Measurements from ENCODE around the gene SYT4. TPM values are rescaled to one million over a fixed set of nuclear protein-coding genes. Genes with fewer than 3 reads are reported as not detected.

The SYT4 gene
- total RNA-seq, 2 donors from 2014 or later: 0.33 to 3.6 TPM

DNA sequence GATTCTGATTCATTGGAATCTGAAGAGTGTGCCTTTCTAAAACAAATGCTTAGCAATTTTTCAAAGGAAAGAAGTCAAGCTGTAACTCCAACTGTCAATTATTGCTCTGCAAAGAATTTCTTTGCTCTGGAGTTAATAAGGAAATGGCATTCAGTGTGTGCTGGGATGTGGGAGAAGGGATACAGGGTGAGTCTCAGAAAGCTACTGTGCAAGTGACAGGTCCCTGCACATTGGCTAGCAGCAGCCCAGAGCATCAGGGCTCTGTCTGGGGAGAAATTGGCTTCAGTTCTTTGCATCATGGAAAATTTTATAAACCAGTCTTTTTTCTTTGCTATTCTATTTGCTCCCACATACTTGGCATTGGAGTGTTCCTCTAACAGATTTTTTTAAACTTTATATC, 1.1 kb upstream of the SYT4 start:
- no peaks in the 10 kb centered on the region for H3K27me3 ChIP-seq
- no peaks in the 10 kb centered on the region for H3K4me1 ChIP-seq
- H3K4me3 ChIP-seq: no peak overlapping the region
- no peak for TF ChIP-seq POLR2A (IDR thresholded peaks at IDR 0.05)
- TF ChIP-seq, protein P1, sequence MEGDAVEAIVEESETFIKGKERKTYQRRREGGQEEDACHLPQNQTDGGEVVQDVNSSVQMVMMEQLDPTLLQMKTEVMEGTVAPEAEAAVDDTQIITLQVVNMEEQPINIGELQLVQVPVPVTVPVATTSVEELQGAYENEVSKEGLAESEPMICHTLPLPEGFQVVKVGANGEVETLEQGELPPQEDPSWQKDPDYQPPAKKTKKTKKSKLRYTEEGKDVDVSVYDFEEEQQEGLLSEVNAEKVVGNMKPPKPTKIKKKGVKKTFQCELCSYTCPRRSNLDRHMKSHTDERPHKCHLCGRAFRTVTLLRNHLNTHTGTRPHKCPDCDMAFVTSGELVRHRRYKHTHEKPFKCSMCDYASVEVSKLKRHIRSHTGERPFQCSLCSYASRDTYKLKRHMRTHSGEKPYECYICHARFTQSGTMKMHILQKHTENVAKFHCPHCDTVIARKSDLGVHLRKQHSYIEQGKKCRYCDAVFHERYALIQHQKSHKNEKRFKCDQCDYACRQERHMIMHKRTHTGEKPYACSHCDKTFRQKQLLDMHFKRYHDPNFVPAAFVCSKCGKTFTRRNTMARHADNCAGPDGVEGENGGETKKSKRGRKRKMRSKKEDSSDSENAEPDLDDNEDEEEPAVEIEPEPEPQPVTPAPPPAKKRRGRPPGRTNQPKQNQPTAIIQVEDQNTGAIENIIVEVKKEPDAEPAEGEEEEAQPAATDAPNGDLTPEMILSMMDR (IDR thresholded peaks at IDR 0.05): no peak
- ATAC-seq (no peak), DNase-seq (no peak)
- H3K9me3 ChIP-seq: no peaks in the 10 kb centered on the region
- H3K36me3 ChIP-seq (replicated peaks in 1 of 2; ENCODE audit: insufficient read depth in 1 of 2, low read depth in 2 of 2): no peaks in the 10 kb centered on the region
- intact Hi-C loops (cut with DNase I): no loop called here
- H3K27ac ChIP-seq: no peak overlapping the region

DNA sequence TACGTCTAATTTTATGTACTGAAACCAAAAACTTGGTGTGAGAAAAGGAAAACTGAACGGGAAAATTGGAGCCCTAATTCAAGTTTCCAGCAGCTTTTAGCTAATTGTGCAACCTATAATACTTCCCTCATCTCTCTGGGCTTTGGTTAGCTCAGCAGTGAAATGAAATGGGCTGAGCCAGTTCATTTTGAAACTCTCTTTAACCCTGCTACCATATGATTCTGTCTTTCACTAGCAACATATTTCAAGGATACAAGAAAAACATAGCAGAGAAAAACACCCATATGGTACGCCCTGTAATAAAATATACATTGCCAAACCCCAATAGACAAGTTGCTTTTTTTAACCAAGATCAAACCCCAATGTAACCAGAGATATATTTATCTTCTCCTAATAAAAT, 799 bp downstream of the SYT4 start:
- Histone ChIP-seq H3K27me3 (no peaks in the 10 kb centered on the region), H3K4me3 (no peak overlapping the region), H3K9me3 (no peaks in the 10 kb centered on the region), H3K4me1 (no peaks in the 10 kb centered on the region), H3K36me3 (replicated peaks in 1 of 2; ENCODE audit: insufficient read depth in 1 of 2, low read depth in 2 of 2) (no peaks in the 10 kb centered on the region), H3K27ac (no peak overlapping the region)
- DNase-seq (no peak), ATAC-seq (no peak)
- WGBS, 2 donors: 46 to 54% methylated on average over 3 of the region's 3 CpGs
- no peak for TF ChIP-seq POLR2A (IDR thresholded peaks at IDR 0.05)
- TF ChIP-seq, protein P1 (IDR thresholded peaks at IDR 0.05): no peak
- intact Hi-C loops (cut with DNase I): no loop called here

DNA sequence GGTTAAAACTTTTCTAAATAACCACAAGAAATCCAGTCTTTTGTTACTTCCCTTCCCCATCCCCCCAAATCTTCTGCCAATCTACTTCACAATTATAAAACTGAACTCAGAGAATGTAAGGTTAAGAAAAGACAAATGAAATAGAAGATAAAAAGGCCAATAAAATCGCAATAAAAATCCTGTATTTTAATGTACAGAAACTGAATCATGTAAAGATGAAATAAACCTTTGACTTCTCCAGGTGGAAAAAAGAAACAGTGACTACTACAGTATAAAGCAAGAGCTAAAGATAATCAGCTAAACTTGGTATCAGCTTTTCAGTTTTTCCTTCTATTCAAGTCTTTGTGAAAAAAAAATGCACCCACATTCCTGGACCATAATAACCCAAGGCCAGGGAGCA, 1.7 kb downstream of the SYT4 start:
- WGBS, 2 donors: 48 to 68% methylated on average over 1 of the region's 1 CpG
- no peak for DNase-seq
- Histone ChIP-seq H3K4me3 (no peak overlapping the region), H3K36me3 (replicated peaks in 1 of 2; ENCODE audit: insufficient read depth in 1 of 2, low read depth in 2 of 2) (no peaks in the 10 kb centered on the region), H3K27me3 (no peaks in the 10 kb centered on the region), H3K9me3 (no peaks in the 10 kb centered on the region), H3K27ac (no peak overlapping the region), H3K4me1 (no peaks in the 10 kb centered on the region)
- intact Hi-C loops (cut with DNase I): no loop called here
- ATAC-seq: no peak
- TF ChIP-seq, protein P1 (IDR thresholded peaks at IDR 0.05): no peak
- no peak for TF ChIP-seq POLR2A (IDR thresholded peaks at IDR 0.05)

DNA sequence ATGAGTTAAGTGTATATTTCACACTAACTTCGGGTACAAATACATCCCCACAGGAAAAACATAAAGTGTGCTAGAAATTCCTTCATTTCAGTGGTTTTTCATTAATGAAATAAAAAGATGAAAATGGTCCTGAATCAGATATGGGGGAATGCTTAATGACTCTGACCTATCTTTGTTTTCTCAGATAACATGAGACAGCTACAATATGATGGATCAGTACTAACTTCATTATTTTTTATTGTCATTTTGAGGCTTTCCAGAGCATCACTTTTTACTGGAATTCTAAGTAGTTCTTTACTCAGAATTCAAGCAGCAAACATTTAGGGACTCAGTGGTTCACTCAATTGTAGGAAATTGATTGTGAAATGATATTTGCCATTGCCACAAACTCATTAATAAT, 2.8 kb downstream of the SYT4 start:
- Histone ChIP-seq H3K36me3 (replicated peaks in 1 of 2; ENCODE audit: insufficient read depth in 1 of 2, low read depth in 2 of 2) (no peaks in the 10 kb centered on the region), H3K27me3 (no peaks in the 10 kb centered on the region), H3K9me3 (no peaks in the 10 kb centered on the region), H3K27ac (no peak overlapping the region), H3K4me3 (no peak overlapping the region), H3K4me1 (no peaks in the 10 kb centered on the region)
- intact Hi-C loops (cut with DNase I): no loop called here
- TF ChIP-seq, protein P1 (IDR thresholded peaks at IDR 0.05): no peak
- TF ChIP-seq POLR2A (IDR thresholded peaks at IDR 0.05): no peak
- no peak for ATAC-seq
- DNase-seq: no peak
- 26 to 40% methylated on average over 1 of the region's 1 CpG for WGBS, 2 donors

DNA sequence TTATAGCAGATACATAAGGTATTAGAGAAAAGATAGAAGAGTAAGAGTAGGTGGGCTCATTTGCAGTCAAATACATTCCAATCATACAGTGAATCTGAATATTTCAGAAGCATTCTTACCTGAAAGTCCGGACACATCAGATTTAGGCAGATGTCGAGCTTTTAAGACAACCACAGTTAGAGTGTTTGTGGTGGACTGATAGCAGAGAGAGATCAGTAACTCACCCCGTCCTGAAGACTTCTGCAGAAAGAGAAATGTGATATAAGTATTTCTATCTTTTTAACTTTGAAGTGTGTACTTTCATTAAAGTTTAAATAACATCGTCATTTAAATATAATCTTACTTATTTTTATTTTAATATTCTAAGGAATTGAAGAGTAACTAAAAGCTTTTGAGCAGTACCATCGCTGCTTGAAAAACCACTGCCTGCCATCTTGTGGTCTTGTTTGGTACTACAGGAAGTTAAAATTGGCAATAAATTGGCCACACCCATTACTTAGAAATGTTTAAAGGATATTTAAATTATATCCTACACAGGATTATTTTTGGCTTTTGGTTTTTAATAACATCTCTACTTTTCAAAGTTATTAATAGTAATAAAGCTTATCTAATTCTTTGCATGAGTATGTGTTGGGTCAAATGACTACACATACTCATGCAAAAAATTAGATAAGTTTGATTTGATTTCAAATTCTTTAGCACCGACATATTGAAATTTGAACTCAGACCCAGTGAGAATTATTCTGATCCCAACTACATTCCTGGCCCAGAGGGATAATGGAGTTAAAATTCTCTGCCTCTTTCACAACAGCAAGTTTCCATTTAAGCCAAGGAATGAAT, 5.5 kb downstream of the SYT4 start:
- H3K36me3 ChIP-seq (replicated peaks in 1 of 2; ENCODE audit: insufficient read depth in 1 of 2, low read depth in 2 of 2): no peaks in the 10 kb centered on the region
- no peaks in the 10 kb centered on the region for H3K4me1 ChIP-seq
- ATAC-seq: peak; percentile 42
- H3K27me3 ChIP-seq: no peaks in the 10 kb centered on the region
- 18 to 21% methylated on average over 6 of the region's 6 CpGs for WGBS, 2 donors
- H3K27ac ChIP-seq: no peak overlapping the region
- H3K9me3 ChIP-seq: no peaks in the 10 kb centered on the region
- TF ChIP-seq POLR2A (IDR thresholded peaks at IDR 0.05): no peak
- TF ChIP-seq, protein P1 (IDR thresholded peaks at IDR 0.05): peak; percentile 31 to 98 (median 66)
- no peak overlapping the region for H3K4me3 ChIP-seq
- peak in 1 of 4 donors; percentile 11 for DNase-seq
- intact Hi-C loops (cut with DNase I): no loop called here

Measured in body of pancreas (tissue), 4 donors.